Bronchial epithelial cell (primary cell): ENCODE measurements around the gene TMC1. TPM values are rescaled to one million over a fixed set of nuclear protein-coding genes. Genes with fewer than 3 reads are reported as not detected.

ENCODE experiments used
- DNase-seq: peaks from one replicate; pipeline ENCODE4 v3.0.0-alpha.2; 2010; ENCODE audit warnings: low read depth
- FAIRE-seq: peaks from 2 replicates; lab custom pipeline; 2011; peaks lifted over from hg19 to GRCh38; lab: Jason Lieb, UNC
- H3K27me3 ChIP-seq: 2 replicates; pipeline ENCODE4 v1.5.1; 2011; ENCODE audit warnings: low read length; ENCODE audit not compliant: control insufficient read depth, insufficient read depth
- H3K36me3 ChIP-seq: 2 replicates; pipeline ENCODE4 v1.5.1; 2011; ENCODE audit warnings: low read length; ENCODE audit not compliant: control insufficient read depth, insufficient read depth
- H3K4me3 ChIP-seq: 2 replicates; pipeline ENCODE4 v1.5.1; 2011; ENCODE audit warnings: mild to moderate bottlenecking, low read depth, low read length, control low read depth
- CTCF ChIP-seq: IDR thresholded peaks from 2 replicates; pipeline ENCODE4 v1.5.1; 2011; ENCODE audit warnings: mild to moderate bottlenecking, moderate library complexity, low read length, control low read depth, inconsistent platforms; ENCODE audit not compliant: insufficient read depth, severe bottlenecking
- total RNA-seq: library from RNA; depleted of rRNA; stranded (reverse); fragments of >200 nt; gene quantifications from 2 replicates; pipeline ENCODE4 v1.2.1, GENCODE V29; 2014

Gene TMC1
- total RNA-seq, 1 donor from 2014 or later = not detected

DNA sequence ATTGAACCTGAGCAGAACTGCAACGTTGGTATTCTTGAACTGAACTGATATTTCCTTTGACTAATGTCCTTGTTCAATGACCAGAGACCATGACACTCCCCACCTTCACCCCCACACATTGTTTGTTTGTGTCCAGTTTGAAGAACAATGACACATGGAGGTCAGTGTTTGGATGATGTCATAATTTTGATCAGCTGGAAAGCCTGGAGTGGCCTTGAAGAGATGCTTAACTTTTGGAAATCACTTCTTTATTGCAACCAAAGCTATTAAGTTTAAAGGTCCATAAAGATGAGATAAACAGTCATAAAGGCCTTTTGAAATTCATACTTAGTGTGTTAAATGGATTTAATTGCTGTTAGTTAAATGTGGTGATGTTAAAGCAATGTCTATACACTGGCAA, 92.7 kb downstream of the TMC1 start:
- TF ChIP-seq CTCF = no peak
- Histone ChIP-seq H3K4me3 (no peak overlapping the region), H3K36me3 (no peaks in the 10 kb centered on the region), H3K27me3 (no peaks in the 10 kb centered on the region)
- DNase-seq (no peak), FAIRE-seq (no peak)

DNA sequence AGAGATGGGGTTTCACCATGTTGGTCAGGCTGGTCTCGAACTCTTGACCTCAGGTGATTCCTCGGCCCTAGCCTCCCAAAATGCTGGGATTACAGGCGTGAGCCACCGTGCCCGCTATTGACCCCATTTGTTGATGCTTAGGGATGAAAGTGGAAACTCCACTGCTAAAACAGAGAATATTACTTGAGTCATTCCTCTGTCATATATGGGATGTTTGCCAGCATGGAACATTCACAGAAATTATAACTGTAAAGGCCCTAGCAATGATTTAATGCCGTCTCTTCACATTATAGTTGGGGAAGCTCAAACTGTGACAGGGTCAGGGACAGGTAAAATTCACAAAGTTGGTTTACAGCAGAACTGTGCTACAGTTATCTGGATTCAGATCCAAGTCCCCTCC, 94.5 kb downstream of the TMC1 start:
- FAIRE-seq = no peak
- TF ChIP-seq CTCF = no peak
- Histone ChIP-seq H3K4me3 (no peak overlapping the region), H3K27me3 (no peaks in the 10 kb centered on the region), H3K36me3 (no peaks in the 10 kb centered on the region)
- peak; percentile 37 for DNase-seq

GRCh38 chr9:72618811-72619210, 97.4 kb downstream of the TMC1 start:
- H3K27me3 ChIP-seq = no peaks in the 10 kb centered on the region
- H3K36me3 ChIP-seq = no peaks in the 10 kb centered on the region
- FAIRE-seq = no peak

GRCh38 chr9:72622186-72622585, 100.8 kb downstream of the TMC1 start:
- H3K4me3 ChIP-seq = no peak overlapping the region
- no peaks in the 10 kb centered on the region for H3K27me3 ChIP-seq
- DNase-seq = no peak
- H3K36me3 ChIP-seq = no peaks in the 10 kb centered on the region
- no peak for TF ChIP-seq CTCF
- FAIRE-seq = no peak

More at GRCh38 chr9:72618811-72619210, 97.4 kb downstream of the TMC1 start:
- TF ChIP-seq CTCF = no peak
- no peak for DNase-seq
- no peak overlapping the region for H3K4me3 ChIP-seq

DNA sequence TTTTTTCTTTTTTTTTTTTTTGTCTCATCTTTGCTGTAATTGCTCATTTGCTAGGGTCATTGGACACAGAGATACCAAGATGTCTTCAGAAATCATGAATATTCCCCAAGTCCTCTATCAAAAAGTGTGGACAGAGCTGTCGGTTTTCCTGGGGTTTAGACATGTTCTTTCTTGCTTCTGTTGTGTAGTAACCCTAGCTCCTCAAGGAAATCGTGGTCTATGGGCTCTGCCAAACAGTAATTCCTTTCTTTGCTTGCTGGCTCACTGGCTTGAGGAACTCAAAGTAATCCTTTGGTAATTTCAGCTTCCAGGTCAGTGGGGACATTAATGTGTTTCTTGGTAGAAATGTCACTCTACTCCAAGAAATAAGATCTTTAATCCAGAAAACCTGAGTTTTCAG, 101.7 kb downstream of the TMC1 start:
- Histone ChIP-seq H3K27me3 (no peaks in the 10 kb centered on the region), H3K4me3 (no peak overlapping the region), H3K36me3 (no peaks in the 10 kb centered on the region)
- no peak for TF ChIP-seq CTCF
- DNase-seq (peak; percentile 83), FAIRE-seq (no peak)

DNA sequence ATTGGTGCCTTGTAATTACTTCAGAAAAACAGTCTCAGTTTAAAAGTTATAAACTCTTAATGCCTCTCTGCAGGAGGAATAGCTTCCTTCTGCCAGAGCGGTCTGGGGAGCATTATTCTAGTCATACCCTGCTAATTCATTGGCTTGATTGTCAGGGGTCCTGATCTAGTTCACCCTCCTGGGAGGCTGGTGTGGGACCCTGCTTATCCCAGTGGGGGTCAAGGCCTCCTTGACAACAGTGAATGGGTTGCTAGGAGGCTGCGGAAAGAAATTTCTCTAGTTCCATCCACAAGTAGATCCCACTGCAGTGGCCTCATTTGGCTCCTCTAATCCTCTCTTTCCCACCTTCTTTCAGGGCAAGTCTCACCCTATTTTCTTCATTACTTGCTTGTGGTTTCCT, 105.7 kb downstream of the TMC1 start:
- FAIRE-seq (no peak), DNase-seq (no peak)
- H3K36me3 ChIP-seq = no peaks in the 10 kb centered on the region

More for the DNA sequence above, 105.7 kb downstream of the TMC1 start:
- no peak for TF ChIP-seq CTCF
- H3K4me3 ChIP-seq = no peak overlapping the region
- no peaks in the 10 kb centered on the region for H3K27me3 ChIP-seq
